HPDE6-E6E7 (cell line): ENCODE results near the gene MLKL.
"Not testable (repeated sequence)": the region's sequence is repeated elsewhere in the genome, so short reads cannot be mapped to it uniquely, and the experiment has no call there.

Experiments
- DNase-seq: peaks from one replicate; pipeline ENCODE4 v3.0.0; 2011; ENCODE audit warnings: missing footprints; ENCODE audit errors: extremely low spot score

Gene MLKL

DNA sequence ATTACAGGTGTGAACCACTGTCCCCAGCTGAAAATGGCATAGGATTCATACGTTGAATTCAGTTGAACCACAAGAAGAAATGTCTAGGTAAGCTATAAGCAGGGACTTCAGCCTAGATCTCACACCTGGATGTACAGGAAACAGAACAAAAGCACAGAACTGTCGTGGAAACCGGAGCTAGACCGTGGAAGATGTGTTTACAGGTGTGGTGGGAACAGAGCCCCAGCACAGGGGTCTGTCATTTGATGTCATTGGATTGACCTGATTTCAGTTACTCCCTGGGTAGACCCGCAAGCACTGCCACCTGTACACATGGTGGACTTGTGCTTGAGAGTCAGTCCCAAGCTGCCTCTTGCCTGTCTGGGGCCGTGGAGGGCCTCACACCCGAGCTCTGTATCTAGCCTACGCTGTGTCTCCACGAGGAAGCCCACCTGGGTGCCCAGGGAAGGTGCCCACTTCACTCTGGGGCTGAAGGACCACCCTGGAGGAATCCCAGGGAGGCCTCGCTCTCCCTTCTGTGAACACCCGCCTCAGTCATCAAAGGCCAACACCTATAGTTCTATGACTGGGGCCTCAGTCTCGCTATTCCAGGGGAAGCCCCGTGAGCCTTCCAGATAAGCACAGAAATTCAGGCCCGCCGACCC, 32.2 kb upstream of the MLKL start:
- no peak for DNase-seq

DNA sequence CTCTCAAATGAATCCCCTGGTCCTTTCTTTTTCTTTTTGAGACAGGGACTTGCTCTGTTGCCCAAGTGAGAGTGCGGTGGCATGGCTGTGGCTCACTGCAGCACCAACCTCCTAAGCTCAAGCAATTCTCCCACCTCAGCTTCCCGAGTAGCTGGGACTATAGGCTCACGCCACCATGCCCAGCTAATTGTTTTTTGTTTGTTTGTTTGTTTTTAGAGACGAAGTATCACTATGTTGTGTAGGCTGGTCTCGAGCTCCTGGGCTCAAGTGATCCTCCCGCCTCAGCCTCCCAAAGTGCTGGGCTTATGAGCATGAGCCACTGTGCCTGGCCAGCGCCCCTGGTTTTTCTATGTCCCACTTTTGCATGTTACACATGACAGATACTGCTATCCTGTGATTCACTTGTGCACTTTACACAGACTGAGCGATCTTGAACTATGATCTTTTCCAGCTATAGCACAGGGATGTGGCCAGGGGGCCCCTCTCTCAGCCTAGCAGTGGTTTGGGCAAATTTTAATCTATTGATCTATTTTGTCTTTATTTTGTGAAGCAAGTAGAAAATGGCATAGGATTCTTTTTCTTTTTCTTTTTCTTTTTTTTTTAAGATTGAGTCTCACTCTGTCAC, 31.3 kb upstream of the MLKL start:
- no peak for DNase-seq

DNA sequence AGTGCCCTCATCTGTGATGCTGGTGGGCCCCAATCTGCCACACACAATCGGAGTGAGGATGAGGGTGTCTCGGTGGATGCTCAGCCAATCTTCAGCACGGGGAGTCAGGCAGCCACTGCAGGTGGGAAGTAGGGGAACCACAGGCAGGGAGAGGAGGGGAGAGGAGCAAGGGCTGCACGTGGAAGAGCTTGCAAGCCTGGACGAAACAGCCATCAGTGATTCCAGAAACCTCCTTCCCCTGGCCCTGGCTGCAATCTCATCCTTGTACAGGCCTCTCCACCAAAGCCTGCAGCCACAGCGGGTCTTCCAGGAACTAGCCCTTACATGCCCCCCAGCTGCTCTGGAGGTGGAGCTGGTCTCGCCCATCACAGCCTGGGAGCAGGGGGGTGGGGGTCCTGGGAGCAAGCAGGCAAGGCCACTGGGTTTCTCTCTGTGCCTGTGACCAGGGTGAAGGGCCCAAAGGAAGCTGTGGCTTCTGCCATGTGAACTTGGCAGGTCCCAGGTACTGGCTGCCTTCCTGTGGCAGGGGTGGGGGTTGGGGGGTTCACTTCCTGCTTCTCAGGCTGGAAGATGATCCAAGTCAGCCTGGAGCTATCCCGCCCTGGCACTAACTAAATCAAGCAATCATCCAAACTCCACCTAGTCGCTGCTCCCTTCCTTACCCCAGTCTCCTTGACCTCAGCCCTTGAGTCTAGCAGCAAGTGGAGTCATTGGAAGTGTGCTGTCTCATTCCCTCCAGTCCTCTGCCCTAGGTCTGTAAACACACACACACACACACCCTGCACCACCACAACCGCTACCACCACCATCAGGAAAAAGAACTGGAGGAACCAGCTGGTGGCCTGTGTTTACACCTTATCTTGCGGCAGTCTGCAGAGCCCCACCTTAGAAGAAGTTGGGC, 29.4 kb upstream of the MLKL start:
- peak; percentile 48 for DNase-seq

DNA sequence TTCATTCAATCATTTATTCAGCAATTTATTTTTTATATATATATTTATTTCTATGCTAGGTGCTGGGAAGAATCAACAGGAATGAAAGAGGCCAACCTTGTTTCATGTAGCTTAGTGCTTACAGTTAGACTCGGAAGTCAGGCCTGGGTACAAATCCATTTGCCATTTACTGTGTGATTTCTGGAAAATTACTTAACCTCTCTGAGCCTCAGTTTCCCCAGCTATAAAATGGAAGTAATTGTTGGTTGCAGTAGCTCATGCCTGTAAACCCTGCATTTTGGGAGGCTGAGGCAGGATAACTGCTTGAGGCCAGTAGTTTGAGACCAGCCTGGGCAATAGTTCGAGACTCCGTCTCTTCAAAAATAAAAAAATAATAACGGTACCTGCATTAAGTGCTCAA, 27.2 kb upstream of the MLKL start:
- DNase-seq, result no peak

DNA sequence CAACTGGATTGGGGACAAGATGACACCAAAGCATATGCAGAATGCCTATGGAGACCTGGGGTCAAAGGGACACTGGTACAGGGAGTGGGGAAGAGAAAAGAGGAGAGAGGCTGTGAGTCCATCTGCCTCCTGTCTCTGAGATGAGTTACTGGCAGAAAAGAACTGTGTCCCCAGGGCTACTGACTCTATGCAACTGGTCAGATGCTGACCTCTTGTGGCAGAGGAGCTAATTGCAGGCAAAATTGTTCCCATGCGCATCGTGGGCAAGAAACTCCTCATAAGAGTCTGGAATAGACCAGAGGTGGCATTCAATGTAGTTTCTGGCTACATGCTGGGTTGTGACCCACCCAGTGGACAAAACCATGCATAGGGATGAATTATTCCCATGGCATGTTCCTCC, 26.1 kb upstream of the MLKL start:
- DNase-seq, result no peak

DNA sequence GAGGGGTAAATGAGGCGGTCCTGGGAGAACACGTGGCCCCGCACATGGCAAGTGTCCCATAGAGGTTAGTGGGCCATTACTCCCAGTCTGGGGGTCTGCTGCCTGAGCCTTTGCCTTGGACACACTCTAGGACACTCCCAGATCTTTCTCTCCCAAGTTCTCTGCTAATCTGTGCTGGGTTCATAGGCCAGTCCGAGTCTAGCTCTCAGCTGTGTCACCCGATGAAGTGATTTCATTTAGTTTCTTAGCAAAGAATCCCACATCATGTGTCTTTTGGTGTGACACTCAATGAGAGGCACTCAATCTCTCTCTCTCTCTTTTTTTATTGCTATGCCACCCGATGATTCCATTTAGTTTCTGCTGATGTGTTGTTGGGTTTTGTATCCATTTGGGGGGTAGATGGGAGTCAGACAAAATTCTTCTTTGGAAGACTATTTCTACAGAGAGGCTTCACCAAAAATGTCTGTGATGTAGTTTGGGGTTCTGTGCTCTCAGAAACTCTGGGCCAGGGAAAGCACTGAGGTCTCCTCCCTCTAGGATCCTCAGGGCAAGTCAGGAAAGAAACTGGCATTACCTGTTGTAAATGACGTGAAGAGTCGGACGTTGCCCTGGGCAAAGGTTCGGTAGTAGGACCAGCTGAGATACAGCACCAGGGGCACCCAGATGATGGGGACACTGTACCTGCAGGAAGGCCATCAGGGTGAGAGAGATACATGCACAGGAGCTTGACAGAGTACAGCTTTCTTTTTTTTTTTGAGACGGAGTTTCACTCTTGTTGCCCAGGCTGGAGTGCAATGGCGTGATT, 25.2 kb upstream of the MLKL start:
- DNase-seq, result no peak

DNA sequence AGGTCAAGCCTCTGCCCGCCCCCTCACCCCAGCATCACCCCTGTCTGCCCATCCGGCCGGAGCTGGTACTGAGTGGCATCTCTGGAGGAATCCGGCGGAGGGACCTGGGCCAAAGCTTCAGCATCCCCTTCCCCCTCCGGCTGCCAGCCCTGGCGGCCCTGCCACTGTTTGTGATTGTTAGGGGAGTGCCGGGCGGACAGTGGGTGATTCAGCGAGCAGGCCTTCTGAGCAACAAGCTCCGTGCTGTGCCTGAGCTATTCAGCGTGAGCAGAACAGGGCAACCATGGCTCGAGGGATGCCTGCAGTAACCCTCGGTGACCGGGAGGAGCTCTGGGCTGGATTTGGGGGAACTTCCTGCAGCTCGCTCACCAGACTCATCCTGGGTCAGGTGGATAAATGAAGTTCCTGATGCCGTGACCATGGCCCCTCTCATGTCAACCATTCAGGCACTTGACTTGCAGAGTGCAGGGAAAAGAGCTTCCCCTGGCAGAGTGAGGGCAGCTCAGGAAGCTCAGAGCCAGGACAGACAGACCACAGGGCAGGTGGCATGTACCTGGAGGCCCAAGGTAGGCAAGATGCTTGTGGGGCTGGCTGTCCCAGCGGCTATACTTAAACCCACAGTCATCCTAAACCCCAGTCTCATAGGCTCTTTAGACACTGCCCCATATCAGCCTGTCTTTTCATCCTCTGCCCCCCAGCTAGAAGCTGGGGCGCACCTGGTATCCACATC, 24.3 kb upstream of the MLKL start:
- DNase-seq, result peak; percentile 98

DNA sequence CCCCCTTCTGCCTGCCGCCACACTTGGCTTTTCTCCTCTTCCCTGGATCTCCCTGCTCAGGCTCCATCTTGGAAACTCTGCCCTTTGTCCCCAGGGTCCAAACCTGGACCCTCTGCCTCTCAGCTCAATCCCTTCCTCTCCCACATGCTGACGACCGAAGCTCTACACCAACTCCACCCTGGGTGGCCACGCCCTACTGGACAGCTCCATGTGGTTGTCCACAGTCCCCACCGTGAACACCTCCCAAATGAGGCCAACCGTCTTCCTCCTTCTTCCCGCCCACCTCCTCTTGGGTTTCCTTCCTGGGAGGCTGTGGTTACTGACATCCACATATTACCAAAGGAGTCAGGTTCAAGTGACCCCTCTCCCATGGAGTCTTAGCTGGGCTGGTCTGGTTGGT, 22.6 kb upstream of the MLKL start:
- no peak for DNase-seq

DNA sequence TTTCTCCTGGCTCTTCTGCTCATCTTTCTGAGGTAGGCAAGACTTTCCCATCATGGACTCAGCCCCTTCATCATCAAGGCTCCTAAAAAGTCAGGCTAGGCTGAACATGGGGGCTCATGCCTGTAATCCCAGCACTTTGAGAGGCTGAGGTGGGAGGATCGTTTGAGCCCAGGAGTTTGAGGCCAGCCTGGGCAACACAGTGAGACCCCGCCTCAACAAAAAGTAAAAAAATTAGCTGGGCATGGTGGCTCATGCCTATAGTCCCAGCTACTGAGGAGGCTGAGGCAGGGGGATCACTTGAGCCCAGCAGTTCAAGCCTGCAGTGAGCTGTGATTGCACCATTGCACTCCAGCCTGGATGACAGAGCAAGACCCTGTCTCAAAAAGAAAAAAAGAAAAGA, 21.5 kb upstream of the MLKL start:
- not testable (repeated sequence) for DNase-seq

DNA sequence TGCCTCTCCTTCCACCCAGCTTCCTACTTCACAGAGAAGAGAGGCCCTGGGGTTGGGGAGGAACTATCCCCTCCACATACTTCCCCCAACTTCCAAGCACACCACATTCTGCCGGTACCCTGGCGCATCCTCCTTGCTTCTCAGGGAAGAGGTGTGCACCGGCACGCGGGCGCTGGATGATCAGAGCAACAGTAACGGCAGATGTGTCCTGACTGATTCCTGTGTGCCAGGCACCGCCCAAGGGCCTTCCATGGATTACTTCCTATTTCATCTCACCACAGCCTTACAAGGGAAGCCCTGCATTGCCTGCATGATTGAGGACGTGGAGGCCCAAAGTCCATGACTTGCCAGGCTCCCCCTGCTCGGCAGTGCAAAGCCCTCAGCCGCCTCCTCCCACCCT, 21.1 kb upstream of the MLKL start:
- no peak for DNase-seq

DNA sequence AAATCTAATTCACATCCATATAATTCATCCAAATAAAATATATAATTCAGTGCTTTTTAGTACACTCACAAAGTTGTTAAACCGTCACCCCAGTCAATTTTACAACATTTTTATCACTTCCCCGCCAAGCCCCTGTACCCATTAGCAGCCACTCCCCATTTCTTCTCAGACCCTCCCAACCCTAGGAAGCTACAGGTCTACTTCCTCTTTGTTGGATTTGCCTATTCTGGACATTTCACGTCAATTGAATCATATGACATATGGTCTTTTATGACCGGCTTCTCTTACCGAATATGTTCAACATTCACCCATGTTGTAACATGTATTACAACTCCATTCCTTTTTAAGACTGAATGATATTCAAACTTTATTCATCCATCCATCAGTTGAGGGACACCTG, 19.9 kb upstream of the MLKL start:
- no peak for DNase-seq

DNA sequence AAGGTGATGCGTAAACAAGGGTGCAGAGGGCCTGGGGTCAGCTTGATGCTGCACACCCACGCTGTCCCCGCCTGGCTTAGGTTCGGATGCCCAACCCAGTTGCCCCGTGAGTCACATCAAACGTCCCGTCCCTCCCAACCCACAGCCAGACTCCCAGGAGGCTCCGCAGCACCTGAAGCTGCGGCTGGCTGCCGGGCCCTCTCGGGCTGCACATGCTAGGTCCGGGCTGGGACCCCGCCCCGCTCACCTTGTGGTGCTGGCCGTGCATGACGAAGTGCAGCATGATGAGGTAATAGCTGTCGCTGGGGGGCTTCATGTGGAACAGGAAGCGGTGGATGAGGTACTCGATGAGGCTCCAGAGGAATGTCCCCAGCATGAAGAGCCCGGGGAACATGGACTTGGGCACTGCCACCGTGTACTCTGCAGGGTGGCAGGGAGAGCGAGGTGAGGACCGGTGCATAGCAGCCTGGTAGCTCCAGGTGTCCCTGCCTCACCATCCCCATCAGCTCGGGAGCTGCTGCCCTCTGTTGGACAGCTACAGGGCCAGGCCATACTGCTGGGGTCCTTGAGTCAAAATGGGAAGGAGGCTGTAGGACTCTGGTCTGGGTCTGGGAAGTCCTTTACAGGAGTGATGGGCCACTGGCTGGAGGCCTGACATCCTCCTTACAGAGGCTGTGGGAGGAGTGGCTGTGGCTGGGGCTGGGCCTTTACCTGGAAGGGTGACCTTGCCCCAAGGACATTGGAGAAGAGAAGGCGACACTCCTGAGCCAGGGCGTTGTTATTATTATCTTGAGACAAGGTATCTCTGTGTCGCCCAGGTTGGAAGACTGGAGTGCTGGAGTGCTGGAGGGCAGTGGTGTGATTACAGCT, 18.3 kb upstream of the MLKL start:
- no peak for DNase-seq

DNA sequence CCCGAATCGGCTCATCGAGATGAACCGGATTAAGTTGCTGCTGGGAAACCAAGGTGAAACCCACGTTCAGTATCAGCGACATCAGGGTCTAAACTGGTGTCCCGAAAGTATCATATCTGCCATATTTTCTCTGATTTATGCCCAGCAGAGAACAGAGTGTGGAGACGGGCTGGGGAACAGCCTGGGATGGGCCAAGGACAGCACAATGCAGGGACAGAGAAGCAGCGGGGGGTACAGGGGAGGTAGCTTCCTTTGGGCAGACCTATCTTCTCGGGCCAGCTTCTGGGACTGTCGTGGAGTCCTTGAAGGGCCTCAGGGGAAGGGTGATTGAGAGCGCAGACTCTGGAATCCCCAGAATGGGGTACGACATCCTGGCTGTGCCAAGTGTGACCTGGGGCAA, 17.5 kb upstream of the MLKL start:
- no peak for DNase-seq

DNA sequence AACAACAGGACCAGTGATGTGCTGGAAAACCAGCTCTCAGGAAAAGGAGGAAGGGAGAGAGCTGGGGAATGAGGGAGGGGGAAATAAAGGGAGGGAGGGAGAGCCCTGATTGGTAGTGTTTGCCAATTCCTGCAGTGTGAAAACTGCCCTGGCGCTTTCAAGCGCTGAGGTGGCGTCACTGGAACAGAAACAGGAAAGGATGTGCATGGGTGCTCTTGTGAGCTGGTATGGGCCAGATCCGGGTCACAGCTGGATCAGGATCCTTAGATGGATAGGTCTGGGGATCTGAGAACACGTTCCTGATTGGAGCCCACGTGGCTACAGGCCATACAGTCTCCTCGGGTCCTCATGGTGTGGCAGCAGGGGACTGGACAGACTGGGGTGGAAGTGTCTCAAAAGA, 16.7 kb upstream of the MLKL start:
- no peak for DNase-seq

DNA sequence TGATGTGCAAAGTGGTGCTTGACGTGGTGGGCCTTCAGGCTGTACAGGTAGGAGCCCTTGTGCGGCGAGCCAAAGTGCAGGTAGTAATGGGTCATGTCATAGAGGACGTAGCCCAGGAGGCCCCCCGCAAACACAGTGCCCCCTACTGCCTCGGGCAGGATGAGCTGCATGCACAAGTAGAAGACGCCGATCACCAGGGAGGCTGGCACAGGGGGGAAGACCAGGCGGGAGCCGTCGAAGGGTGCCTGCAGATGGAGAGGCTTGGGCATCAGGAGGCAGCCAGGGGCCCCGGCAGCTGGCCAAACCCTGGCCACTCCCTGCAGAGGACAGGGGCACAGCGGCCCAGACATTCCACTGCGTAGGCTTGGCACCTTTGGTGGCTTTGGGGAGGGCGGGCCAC, 15.7 kb upstream of the MLKL start:
- DNase-seq, result no peak

DNA sequence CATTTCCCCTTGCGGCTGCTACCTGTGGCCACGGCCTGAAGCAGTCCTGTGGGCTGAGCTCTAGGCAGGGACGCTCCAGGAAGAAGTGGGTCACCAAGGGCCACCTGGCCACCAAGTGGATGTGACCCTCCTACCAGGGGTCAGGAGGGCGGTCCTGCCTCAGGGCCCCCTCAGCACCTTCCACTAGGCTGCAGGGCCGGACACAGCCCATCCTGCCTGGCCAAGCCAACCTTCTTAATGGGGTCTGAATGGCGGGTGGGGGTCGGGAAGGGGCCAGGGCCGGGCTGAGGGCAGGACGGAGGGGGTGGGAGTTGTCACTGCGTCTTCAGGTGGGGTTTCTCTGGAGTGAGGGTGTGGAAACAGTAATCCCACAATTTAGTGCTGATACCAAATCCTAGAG, 13.2 kb upstream of the MLKL start:
- no peak for DNase-seq

DNA sequence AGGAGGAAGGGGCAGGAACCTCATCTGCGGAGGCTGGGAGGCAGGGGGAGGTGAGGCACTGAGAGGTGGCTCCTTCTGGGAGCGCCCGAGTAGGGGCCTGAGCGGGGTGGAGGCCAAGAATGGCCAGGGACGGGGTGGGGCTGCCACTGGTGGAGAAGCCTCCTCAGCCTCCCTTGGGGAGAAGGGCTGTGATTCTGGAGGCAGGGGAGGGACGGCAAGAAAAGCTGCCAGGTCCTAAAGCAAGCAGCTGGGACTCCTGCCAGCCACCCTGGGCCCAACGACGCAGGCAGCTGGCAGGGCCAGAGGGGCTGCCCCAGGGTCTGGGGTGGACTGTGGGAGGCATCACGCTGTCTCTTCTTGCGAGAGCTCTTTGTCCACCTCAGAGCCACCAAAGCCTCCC, 12.7 kb upstream of the MLKL start:
- DNase-seq, result no peak

DNA sequence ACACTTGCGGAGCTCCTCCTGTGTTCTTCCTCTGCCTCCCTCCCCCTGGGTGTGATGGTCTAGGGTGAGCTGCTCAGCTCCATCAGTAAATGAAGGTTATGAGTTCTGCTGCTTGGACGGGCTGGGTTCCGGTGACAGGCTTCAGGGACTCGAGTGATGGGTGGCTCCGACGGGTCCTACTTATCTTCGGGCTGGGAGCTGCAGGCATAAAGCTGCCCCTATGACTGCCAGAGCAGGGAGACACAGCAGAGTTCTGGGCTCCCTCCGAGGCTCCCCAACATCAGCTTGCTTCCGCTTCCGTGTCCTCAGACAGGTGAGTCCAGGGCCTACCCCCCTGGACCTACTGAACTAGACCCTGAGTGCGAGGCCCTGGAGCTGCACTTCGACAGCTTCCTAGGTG, 11.3 kb upstream of the MLKL start:
- DNase-seq, result no peak

DNA sequence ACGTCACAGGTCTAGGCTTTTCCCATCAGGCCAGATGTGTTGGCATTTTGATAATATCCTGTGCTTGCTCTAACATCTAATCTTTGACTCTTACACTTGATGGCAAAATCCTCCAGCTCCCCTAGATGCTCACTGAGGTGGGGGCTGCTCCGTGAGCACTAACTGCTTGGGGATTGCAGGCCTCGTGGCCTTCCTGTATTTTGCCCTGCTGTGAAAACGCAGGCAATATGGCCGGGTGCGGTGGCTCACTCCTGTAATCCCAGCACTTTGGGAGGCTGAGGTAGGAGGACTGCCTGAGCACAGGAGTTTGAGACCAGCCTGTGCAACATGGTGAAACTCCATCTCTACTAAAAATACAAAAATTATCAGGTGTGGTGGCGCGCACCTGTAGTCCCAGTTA, 9.7 kb upstream of the MLKL start:
- no peak for DNase-seq

DNA sequence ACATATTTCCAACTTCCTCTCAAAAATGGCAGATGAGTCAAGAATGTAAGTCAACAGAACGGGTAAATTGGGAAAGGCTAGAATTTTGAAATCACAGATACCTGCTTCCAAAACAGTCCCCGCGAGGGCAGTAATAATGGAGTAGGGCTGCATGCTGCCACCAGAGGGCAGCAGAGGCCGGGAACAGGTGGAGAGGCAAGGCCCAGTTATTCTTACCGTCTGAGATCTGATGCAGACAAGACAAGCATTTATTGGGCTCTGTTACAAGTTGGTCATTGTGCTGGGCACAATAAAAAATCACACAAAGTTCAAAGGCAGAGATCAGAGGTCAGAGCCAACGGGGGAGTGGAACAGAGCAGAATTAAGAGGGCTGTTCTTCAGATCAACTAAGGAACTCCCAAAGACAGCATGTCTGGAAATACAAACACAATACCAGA, 8.8 kb upstream of the MLKL start:
- DNase-seq, result peak; percentile 84

DNA sequence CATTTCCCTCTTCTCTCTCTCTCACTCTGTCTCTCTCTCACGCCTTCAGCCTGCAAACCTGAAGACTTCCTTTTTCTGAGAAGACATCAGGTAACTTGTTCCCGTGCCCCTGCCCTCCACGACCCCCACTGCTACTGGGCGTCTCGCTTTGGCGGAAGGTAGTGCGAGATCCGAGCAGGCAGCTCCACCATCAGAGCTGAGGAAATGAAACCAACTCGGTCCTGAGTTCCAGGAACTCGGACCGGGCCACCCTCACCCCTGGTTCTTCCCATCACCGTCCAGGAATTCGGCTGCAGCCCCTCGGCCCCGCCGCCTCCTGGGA, 585 bp downstream of the MLKL start:
- DNase-seq, result peak; percentile 67
